Activated CD4-positive, alpha-beta T cell treated with anti-CD3 and anti-CD28 coated beads, Interleukin-2, amount 10 ng/mL, durations not matched to agents 24 days and 14 days (primary cell): ENCODE data around the gene MGST1. TPM values are rescaled to one million over a fixed set of nuclear protein-coding genes. Genes with fewer than 3 reads are reported as not detected.

Source experiments
- DNase-seq: peaks from one replicate; pipeline ENCODE4 v3.0.0; 2022
- H3K27ac Mint-ChIP-seq: one replicate; pipeline ENCODE4 v1.8.0; 2022; ENCODE audit warnings: mild to moderate bottlenecking, mixed read lengths
- H3K27me3 Mint-ChIP-seq: one replicate; pipeline ENCODE4 v1.8.0; 2022; ENCODE audit warnings: mixed read lengths
- H3K36me3 Mint-ChIP-seq: one replicate; pipeline ENCODE4 v1.8.0; 2022; ENCODE audit warnings: low read depth, mild to moderate bottlenecking, mixed read lengths
- H3K4me1 Mint-ChIP-seq: one replicate; pipeline ENCODE4 v1.8.0; 2021; ENCODE audit warnings: mixed read lengths
- H3K4me3 Mint-ChIP-seq: one replicate; pipeline ENCODE4 v1.8.0; 2022; ENCODE audit warnings: mild to moderate bottlenecking, moderate library complexity, mixed read lengths
- H3K9me3 Mint-ChIP-seq: one replicate; pipeline ENCODE4 v1.8.0; 2021; ENCODE audit warnings: mixed read lengths
- intact Hi-C: fragments of 100-400 bp; cut with micrococcal nuclease; formaldehyde crosslinking; loops from one replicate; pipeline ENCODE4 v1.15.1; 2023
- total RNA-seq: library from RNA; stranded (reverse); gene quantifications from 2 replicates; pipeline ENCODE4 v1.2.3, GENCODE V29; 2022

MGST1 gene
- total RNA-seq = 1.2 TPM in 1 of 2 replicates, not detected in the other

- no peaks in the 10 kb centered on the region for H3K9me3 Mint-ChIP-seq
- no peak within 1 kb of the TSS for H3K27ac Mint-ChIP-seq
- intact Hi-C loops = no loop called here
- peaks cover 5% of the 10 kb centered on the region for H3K27me3 Mint-ChIP-seq
- no peak for DNase-seq
- H3K36me3 Mint-ChIP-seq = no peaks in the 10 kb centered on the region
- H3K4me3 Mint-ChIP-seq = no peak within 1 kb of the TSS
- H3K4me1 Mint-ChIP-seq = no peaks in the 10 kb centered on the region
Observed at GRCh38 chr12:16347391-16348298, at the start of gene MGST1. Gene MGST1, plus strand, starts transcription at chr12:16347645. Its CDS starts 6,608 bp downstream, at chr12:16354253.

- no peaks in the 10 kb centered on the region for H3K4me1 Mint-ChIP-seq
- H3K27me3 Mint-ChIP-seq = no peaks in the 10 kb centered on the region
- no peaks in the 10 kb centered on the region for H3K9me3 Mint-ChIP-seq
- intact Hi-C loops = no loop called here
- no peak for DNase-seq
- H3K27ac Mint-ChIP-seq = no peak overlapping the region
- H3K4me3 Mint-ChIP-seq = no peak overlapping the region
- no peaks in the 10 kb centered on the region for H3K36me3 Mint-ChIP-seq
Observed at GRCh38 chr12:16299403-16299802, 48.0 kb upstream of the MGST1 start.

GRCh38 chr12:16300122-16300521 is 47.3 kb upstream of the MGST1 start:
- Mint-ChIP-seq H3K27ac (no peak overlapping the region), H3K4me3 (no peak overlapping the region), H3K4me1 (no peaks in the 10 kb centered on the region), H3K27me3 (no peaks in the 10 kb centered on the region), H3K9me3 (no peaks in the 10 kb centered on the region), H3K36me3 (no peaks in the 10 kb centered on the region)
- DNase-seq = no peak
- intact Hi-C loops = no loop called here

GRCh38 chr12:16300736-16301135 is 46.7 kb upstream of the MGST1 start:
- Mint-ChIP-seq H3K4me1 (no peaks in the 10 kb centered on the region), H3K9me3 (no peaks in the 10 kb centered on the region), H3K27ac (no peak overlapping the region), H3K4me3 (no peak overlapping the region), H3K27me3 (no peaks in the 10 kb centered on the region), H3K36me3 (no peaks in the 10 kb centered on the region)
- DNase-seq = no peak
- intact Hi-C loops = no loop called here

- H3K36me3 Mint-ChIP-seq = no peaks in the 10 kb centered on the region
- no peaks in the 10 kb centered on the region for H3K9me3 Mint-ChIP-seq
- H3K27me3 Mint-ChIP-seq = no peaks in the 10 kb centered on the region
- DNase-seq = no peak
- H3K27ac Mint-ChIP-seq = no peak overlapping the region
- intact Hi-C loops = no loop called here
- H3K4me1 Mint-ChIP-seq = no peaks in the 10 kb centered on the region
- H3K4me3 Mint-ChIP-seq = no peak overlapping the region
Observed at GRCh38 chr12:16303939-16304338, 43.5 kb upstream of the MGST1 start.

DNA sequence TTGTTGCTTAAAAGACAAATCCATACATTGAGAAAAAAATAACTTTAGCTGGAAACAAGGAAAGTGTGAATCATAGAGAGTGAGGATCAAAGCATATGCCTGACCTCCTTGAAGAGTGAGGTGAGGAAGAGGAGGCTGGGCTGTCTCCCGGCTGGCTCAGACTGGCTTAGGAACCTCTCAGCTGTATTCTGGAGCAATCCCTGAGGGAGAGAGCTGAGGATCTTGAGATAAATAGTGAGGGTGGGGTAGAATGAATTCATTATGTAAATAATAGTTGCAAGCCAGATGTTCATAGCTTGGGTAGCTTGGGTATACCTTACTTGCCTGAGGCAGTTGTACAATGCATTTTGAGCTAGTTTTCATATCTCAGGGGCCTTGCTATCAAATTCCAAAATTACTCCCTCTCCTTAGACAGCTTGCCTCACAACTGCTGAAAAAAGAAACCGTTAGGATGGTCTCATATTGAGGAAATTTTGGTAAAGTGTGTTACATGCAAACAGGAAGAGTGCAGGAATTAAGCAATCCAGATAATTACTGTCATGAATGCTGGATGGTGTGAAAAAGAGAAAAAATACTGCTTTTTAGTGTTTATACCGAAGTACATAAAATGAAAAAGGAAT is 39.5 kb upstream of the MGST1 start:
- Mint-ChIP-seq H3K36me3 (no peaks in the 10 kb centered on the region), H3K4me3 (no peak overlapping the region), H3K4me1 (no peaks in the 10 kb centered on the region), H3K27me3 (no peaks in the 10 kb centered on the region), H3K9me3 (no peaks in the 10 kb centered on the region), H3K27ac (no peak overlapping the region)
- no peak for DNase-seq
- intact Hi-C loops = no loop called here

DNA sequence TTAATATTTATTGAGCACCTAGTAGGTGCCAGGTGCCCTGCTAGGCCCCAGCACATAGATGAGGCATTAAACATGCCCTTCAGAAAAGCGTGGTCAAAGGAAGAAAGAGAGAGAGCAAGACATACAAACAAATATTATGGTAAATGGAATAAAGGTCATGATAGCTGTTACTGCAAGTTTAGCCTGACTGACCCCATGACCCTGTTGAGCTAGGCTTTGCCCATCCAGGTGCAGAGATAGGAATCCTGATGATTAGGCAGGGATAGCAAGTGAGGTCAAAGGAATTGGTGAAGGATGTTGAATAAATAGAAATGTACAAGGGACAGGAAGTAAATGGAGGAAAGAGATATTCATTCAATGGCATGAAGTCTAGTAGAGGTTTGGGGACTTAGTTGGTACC is 36.5 kb upstream of the MGST1 start:
- Mint-ChIP-seq H3K36me3 (no peaks in the 10 kb centered on the region), H3K4me1 (no peaks in the 10 kb centered on the region), H3K9me3 (no peaks in the 10 kb centered on the region), H3K4me3 (no peak overlapping the region), H3K27ac (no peak overlapping the region), H3K27me3 (no peaks in the 10 kb centered on the region)
- DNase-seq = no peak
- intact Hi-C loops = no loop called here

- Mint-ChIP-seq H3K4me3 (no peak overlapping the region), H3K4me1 (no peaks in the 10 kb centered on the region), H3K27me3 (no peaks in the 10 kb centered on the region), H3K27ac (no peak overlapping the region), H3K36me3 (no peaks in the 10 kb centered on the region), H3K9me3 (peaks cover 6% of the 10 kb centered on the region)
- intact Hi-C loops = no loop called here
- no peak for DNase-seq
Observed at GRCh38 chr12:16323010-16323409, 24.4 kb upstream of the MGST1 start.

DNA sequence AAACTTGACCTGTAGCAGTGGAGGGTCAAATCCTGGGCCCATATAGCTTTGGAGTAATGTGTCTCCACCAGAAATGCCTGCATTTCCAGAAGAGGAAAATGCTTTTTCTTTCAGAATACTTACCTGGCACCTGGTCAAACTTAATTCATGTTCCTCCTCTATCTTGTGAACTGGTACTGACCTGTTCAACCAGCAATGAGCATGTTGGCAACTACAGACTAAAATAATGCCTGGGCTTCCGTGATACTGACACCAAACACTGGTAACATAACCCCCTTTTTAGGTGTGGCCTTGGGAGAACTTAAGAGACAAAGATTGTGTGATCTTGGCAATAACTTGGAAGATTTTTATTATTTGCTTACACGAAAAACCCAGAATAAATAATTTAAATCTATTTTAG is 23.8 kb upstream of the MGST1 start:
- no peak for DNase-seq
- intact Hi-C loops = no loop called here
- Mint-ChIP-seq H3K9me3 (peaks cover 6% of the 10 kb centered on the region), H3K27me3 (no peaks in the 10 kb centered on the region), H3K36me3 (no peaks in the 10 kb centered on the region), H3K27ac (no peak overlapping the region), H3K4me3 (no peak overlapping the region), H3K4me1 (no peaks in the 10 kb centered on the region)

- no peak for DNase-seq
- intact Hi-C loops = no loop called here
- H3K27me3 Mint-ChIP-seq = no peaks in the 10 kb centered on the region
- no peaks in the 10 kb centered on the region for H3K4me1 Mint-ChIP-seq
- no peak overlapping the region for H3K4me3 Mint-ChIP-seq
- H3K36me3 Mint-ChIP-seq = no peaks in the 10 kb centered on the region
- no peak overlapping the region for H3K27ac Mint-ChIP-seq
- peaks cover 6% of the 10 kb centered on the region for H3K9me3 Mint-ChIP-seq
Observed at GRCh38 chr12:16324272-16324671, 23.2 kb upstream of the MGST1 start.

GRCh38 chr12:16324772-16325171 is 22.7 kb upstream of the MGST1 start:
- no peaks in the 10 kb centered on the region for H3K27me3 Mint-ChIP-seq
- H3K4me3 Mint-ChIP-seq = no peak overlapping the region
- peaks cover 6% of the 10 kb centered on the region for H3K9me3 Mint-ChIP-seq
- no peak overlapping the region for H3K27ac Mint-ChIP-seq
- intact Hi-C loops = no loop called here
- H3K4me1 Mint-ChIP-seq = no peaks in the 10 kb centered on the region
- no peak for DNase-seq
- no peaks in the 10 kb centered on the region for H3K36me3 Mint-ChIP-seq

- H3K27me3 Mint-ChIP-seq = no peaks in the 10 kb centered on the region
Observed at GRCh38 chr12:16325426-16325825, 22.0 kb upstream of the MGST1 start.

GRCh38 chr12:16327963-16328362 is 19.5 kb upstream of the MGST1 start:
- Mint-ChIP-seq H3K36me3 (no peaks in the 10 kb centered on the region), H3K27me3 (no peaks in the 10 kb centered on the region), H3K4me3 (no peak overlapping the region), H3K27ac (no peak overlapping the region), H3K4me1 (no peaks in the 10 kb centered on the region), H3K9me3 (peaks cover 3% of the 10 kb centered on the region)
- DNase-seq = no peak
- intact Hi-C loops = no loop called here

More at GRCh38 chr12:16325426-16325825, 22.0 kb upstream of the MGST1 start:
- H3K36me3 Mint-ChIP-seq = no peaks in the 10 kb centered on the region
- H3K9me3 Mint-ChIP-seq = peaks cover 6% of the 10 kb centered on the region
- no peaks in the 10 kb centered on the region for H3K4me1 Mint-ChIP-seq
- H3K27ac Mint-ChIP-seq = no peak overlapping the region
- no peak for DNase-seq
- H3K4me3 Mint-ChIP-seq = no peak overlapping the region
- intact Hi-C loops = no loop called here

DNA sequence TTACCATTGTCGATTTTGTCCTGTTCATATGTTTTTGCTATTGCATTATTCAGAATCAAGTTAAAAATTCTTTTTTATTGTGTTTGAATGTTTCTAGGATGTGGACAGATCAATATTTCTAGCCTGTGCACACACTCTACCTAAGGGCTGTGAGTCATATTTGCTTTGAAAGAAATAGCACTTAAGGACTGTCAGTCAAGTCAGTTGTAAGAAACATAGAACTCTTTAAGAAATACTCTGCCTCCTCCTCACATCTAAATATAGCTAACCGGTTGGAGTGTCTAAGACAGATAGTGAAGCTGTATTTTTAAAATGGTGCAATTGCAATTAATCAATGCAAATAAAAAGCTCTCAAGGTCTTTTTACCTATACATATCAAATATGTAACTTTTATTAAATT is 17.9 kb upstream of the MGST1 start:
- intact Hi-C loops = no loop called here
- no peak for DNase-seq
- H3K4me1 Mint-ChIP-seq = no peaks in the 10 kb centered on the region
- H3K27ac Mint-ChIP-seq = no peak overlapping the region
- peaks cover 3% of the 10 kb centered on the region for H3K9me3 Mint-ChIP-seq
- H3K36me3 Mint-ChIP-seq = no peaks in the 10 kb centered on the region
- H3K27me3 Mint-ChIP-seq = no peaks in the 10 kb centered on the region
- no peak overlapping the region for H3K4me3 Mint-ChIP-seq
